Calu3 (cell line): Measurements from ENCODE around the gene LRMDA. TPM values are rescaled to one million over a fixed set of nuclear protein-coding genes. Genes with fewer than 3 reads are reported as not detected.

Experiments
- BruUV-seq: library from RNA; stranded (reverse); fragments of 400-500 nt; replicated peaks from 2 replicates; lab custom pipeline; 2021; lab: Mats Ljungman, UMichigan
- CTCF ChIA-PET: fragments of 300-600 bp; sonication (Branson Sonifier 250); formaldehyde crosslinking; loops from one replicate; lab custom pipeline; 2022; ENCODE audit warnings: antibody characterized with exemption; lab: Charles Lee
- DNase-seq: peaks from one replicate; pipeline ENCODE4 v3.0.0; 2022
- H3K27ac Mint-ChIP-seq: one replicate; pipeline ENCODE4 v1.8.0; 2022; ENCODE audit warnings: mixed read lengths; ENCODE audit not compliant: unreplicated experiment
- H3K27me3 Mint-ChIP-seq: one replicate; pipeline ENCODE4 v1.8.0; 2022; ENCODE audit warnings: mixed read lengths; ENCODE audit not compliant: unreplicated experiment
- H3K36me3 Mint-ChIP-seq: one replicate; pipeline ENCODE4 v1.8.0; 2022; ENCODE audit warnings: mild to moderate bottlenecking, moderate library complexity, mixed read lengths; ENCODE audit not compliant: insufficient read depth, unreplicated experiment
- H3K4me1 Mint-ChIP-seq: one replicate; pipeline ENCODE4 v1.8.0; 2022; ENCODE audit warnings: mild to moderate bottlenecking, low read depth, mixed read lengths; ENCODE audit not compliant: unreplicated experiment
- H3K4me3 Mint-ChIP-seq: one replicate; pipeline ENCODE4 v1.8.0; 2022; ENCODE audit warnings: mild to moderate bottlenecking, low read depth, moderate library complexity, mixed read lengths; ENCODE audit not compliant: unreplicated experiment
- H3K9me3 Mint-ChIP-seq: one replicate; pipeline ENCODE4 v1.8.0; 2022; ENCODE audit warnings: low read depth, mixed read lengths; ENCODE audit not compliant: unreplicated experiment
- intact Hi-C: fragments of 100-400 bp; cut with micrococcal nuclease; formaldehyde crosslinking; loops from one replicate; pipeline ENCODE4 v1.10.0; 2022; ENCODE audit not compliant: unreplicated experiment
- total RNA-seq: library from RNA; stranded (reverse); gene quantifications from 2 replicates; pipeline ENCODE4 v1.2.3, GENCODE V29; 2022
- TF ChIP-seq, protein P1 (sequence below): fragments of 200-600 bp; IDR thresholded peaks from one replicate; pipeline ENCODE4 v1.8.0; 2022; ENCODE audit warnings: antibody characterized with exemption; ENCODE audit not compliant: unreplicated experiment

LRMDA gene
- total RNA-seq, 1 experiment from 2014 or later = 7.6 TPM

GRCh38 chr10:75926763-75927162, 495.3 kb downstream of the LRMDA start:
- DNase-seq = peak; percentile 33

GRCh38 chr10:75928231-75928630, 496.8 kb downstream of the LRMDA start:
- H3K4me3 Mint-ChIP-seq = no peak overlapping the region
- DNase-seq = no peak
- H3K4me1 Mint-ChIP-seq = no peaks in the 10 kb centered on the region
- H3K27ac Mint-ChIP-seq = no peak overlapping the region
- no peaks in the 10 kb centered on the region for H3K9me3 Mint-ChIP-seq
- H3K27me3 Mint-ChIP-seq = peaks cover 45% of the 10 kb centered on the region
- no peaks in the 10 kb centered on the region for H3K36me3 Mint-ChIP-seq
- TF ChIP-seq, protein P1, sequence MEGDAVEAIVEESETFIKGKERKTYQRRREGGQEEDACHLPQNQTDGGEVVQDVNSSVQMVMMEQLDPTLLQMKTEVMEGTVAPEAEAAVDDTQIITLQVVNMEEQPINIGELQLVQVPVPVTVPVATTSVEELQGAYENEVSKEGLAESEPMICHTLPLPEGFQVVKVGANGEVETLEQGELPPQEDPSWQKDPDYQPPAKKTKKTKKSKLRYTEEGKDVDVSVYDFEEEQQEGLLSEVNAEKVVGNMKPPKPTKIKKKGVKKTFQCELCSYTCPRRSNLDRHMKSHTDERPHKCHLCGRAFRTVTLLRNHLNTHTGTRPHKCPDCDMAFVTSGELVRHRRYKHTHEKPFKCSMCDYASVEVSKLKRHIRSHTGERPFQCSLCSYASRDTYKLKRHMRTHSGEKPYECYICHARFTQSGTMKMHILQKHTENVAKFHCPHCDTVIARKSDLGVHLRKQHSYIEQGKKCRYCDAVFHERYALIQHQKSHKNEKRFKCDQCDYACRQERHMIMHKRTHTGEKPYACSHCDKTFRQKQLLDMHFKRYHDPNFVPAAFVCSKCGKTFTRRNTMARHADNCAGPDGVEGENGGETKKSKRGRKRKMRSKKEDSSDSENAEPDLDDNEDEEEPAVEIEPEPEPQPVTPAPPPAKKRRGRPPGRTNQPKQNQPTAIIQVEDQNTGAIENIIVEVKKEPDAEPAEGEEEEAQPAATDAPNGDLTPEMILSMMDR = no peak
- CTCF ChIA-PET = interaction anchor here (0.7 kb wide), 1 partner anchor 297 kb away, joined by 3 read pairs; no protein-coding TSS in a partner anchor
- BruUV-seq = no TSS peak
- intact Hi-C loops = loop anchor here (5.0 kb wide), 1 partner anchor 526 kb away; the partner anchor contains the start of gene ZNF503

More at GRCh38 chr10:75926763-75927162, 495.3 kb downstream of the LRMDA start:
- H3K27me3 Mint-ChIP-seq = peaks cover 59% of the 10 kb centered on the region
- H3K27ac Mint-ChIP-seq = no peak overlapping the region
- H3K4me1 Mint-ChIP-seq = no peaks in the 10 kb centered on the region
- no peaks in the 10 kb centered on the region for H3K36me3 Mint-ChIP-seq
- no peak overlapping the region for H3K4me3 Mint-ChIP-seq
- BruUV-seq = no TSS peak
- CTCF ChIA-PET = interaction anchor here (0.5 to 0.8 kb wide), 2 partner anchors 275 to 567 kb away, joined by 3 read pairs; no protein-coding TSS in a partner anchor
- intact Hi-C loops = loop anchor here (5.0 kb wide), 1 partner anchor 524 kb away; the partner anchor contains the start of gene ZNF503
- H3K9me3 Mint-ChIP-seq = no peaks in the 10 kb centered on the region
- TF ChIP-seq, protein P1 = no peak

- CTCF ChIA-PET = no interaction called here
- Mint-ChIP-seq H3K4me3 (no peak overlapping the region), H3K27me3 (peaks cover 41% of the 10 kb centered on the region), H3K9me3 (no peaks in the 10 kb centered on the region), H3K4me1 (no peaks in the 10 kb centered on the region), H3K27ac (no peak overlapping the region), H3K36me3 (no peaks in the 10 kb centered on the region)
- no TSS peak for BruUV-seq
- DNase-seq = no peak
- TF ChIP-seq, protein P1 = no peak
- intact Hi-C loops = loop anchor here (5.0 kb wide), 1 partner anchor 527 kb away; the partner anchor contains the start of gene ZNF503
Measured at GRCh38 chr10:75929630-75930161, 498.3 kb downstream of the LRMDA start.

DNA sequence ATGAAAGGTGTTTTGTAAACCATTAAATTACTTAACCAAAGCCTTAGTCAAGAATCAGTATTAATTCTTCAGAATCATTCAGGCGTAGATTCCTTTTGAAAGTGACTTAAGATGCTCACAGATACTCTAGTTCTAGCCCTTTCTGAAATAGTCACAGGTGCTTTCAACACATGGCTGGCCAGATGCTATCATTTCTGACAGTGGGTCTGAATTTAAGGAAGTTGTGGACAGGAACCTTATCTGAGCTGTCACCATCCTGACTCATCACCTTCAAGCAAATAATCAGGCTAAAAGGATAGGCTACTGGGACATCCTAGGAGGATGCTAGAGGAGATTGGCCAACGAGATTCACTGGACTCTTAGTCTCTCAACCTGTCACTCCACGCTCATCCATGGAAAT, 501.5 kb downstream of the LRMDA start:
- TF ChIP-seq, protein P1 = no peak
- H3K4me1 Mint-ChIP-seq = no peaks in the 10 kb centered on the region
- H3K27ac Mint-ChIP-seq = no peak overlapping the region
- H3K9me3 Mint-ChIP-seq = no peaks in the 10 kb centered on the region
- peaks cover 41% of the 10 kb centered on the region for H3K27me3 Mint-ChIP-seq
- intact Hi-C loops = no loop called here
- H3K4me3 Mint-ChIP-seq = no peak overlapping the region
- no TSS peak for BruUV-seq
- CTCF ChIA-PET = no interaction called here
- DNase-seq = no peak
- H3K36me3 Mint-ChIP-seq = no peaks in the 10 kb centered on the region
